GM23338 (cell line): ENCODE results near the gene THRB. TPM values are rescaled to one million over a fixed set of nuclear protein-coding genes. Genes with fewer than 3 reads are reported as not detected.

Experiments
- ATAC-seq: fragments of 200-7000 bp; cut with Tn5 transposase; 3 replicates; pipeline ENCODE4 v1.9.1; 2020
- DNase-seq: peaks from one replicate; pipeline ENCODE4 v3.0.0-alpha.2; 2015; ENCODE audit warnings: low spot score
- H2AFZ ChIP-seq: fragments of 200-600 bp; sonication (generic); 2 replicates; pipeline ENCODE4 v1.8.0; 2016; ENCODE audit warnings: antibody characterized with exemption, mild to moderate bottlenecking, moderate library complexity
- H3F3A ChIP-seq: fragments of 200-600 bp; sonication (generic); replicated peaks from 2 replicates; pipeline ENCODE4 v1.8.0; 2017; ENCODE audit warnings: antibody characterized with exemption, mixed run types, low read depth
- H3K27ac ChIP-seq: fragments of 200-600 bp; sonication (generic); 2 replicates; pipeline ENCODE4 v1.6.1; 2016; ENCODE audit warnings: low read depth
- H3K27me3 ChIP-seq: fragments of 200-600 bp; sonication (generic); 2 replicates; pipeline ENCODE4 v1.8.0; 2016; ENCODE audit warnings: mild to moderate bottlenecking, mixed run types, moderate library complexity; ENCODE audit not compliant: insufficient read depth
- H3K36me3 ChIP-seq: fragments of 200-600 bp; sonication (generic); 2 replicates; pipeline ENCODE4 v1.8.0; 2016; ENCODE audit warnings: mild to moderate bottlenecking; ENCODE audit not compliant: insufficient read depth
- H3K4me1 ChIP-seq: fragments of 200-600 bp; sonication (generic); 2 replicates; pipeline ENCODE4 v1.8.0; 2016; ENCODE audit warnings: mild to moderate bottlenecking, moderate library complexity; ENCODE audit not compliant: insufficient read depth
- H3K4me2 ChIP-seq: fragments of 200-600 bp; sonication (generic); 2 replicates; pipeline ENCODE4 v1.7.1; 2017; ENCODE audit warnings: mixed run types
- H3K4me3 ChIP-seq: fragments of 200-600 bp; sonication (generic); 2 replicates; pipeline ENCODE4 v1.6.1; 2016; ENCODE audit warnings: mixed run types
- H3K79me2 ChIP-seq: fragments of 200-600 bp; sonication (generic); replicated peaks from 2 replicates; pipeline ENCODE4 v1.8.0; 2017; ENCODE audit warnings: mild to moderate bottlenecking; ENCODE audit not compliant: insufficient read depth
- H3K9me2 ChIP-seq: fragments of 200-600 bp; sonication (generic); 2 replicates; pipeline ENCODE4 v1.8.0; 2017; ENCODE audit not compliant: insufficient read depth
- H4K20me1 ChIP-seq: fragments of 200-600 bp; sonication (generic); replicated peaks from 2 replicates; pipeline ENCODE4 v1.8.0; 2017; ENCODE audit warnings: mild to moderate bottlenecking; ENCODE audit not compliant: insufficient read depth
- H3K27ac Mint-ChIP-seq: 2 replicates; pipeline ENCODE4 v1.8.0; 2020; ENCODE audit warnings: inconsistent platforms, mild to moderate bottlenecking, moderate library complexity, mixed read lengths
- H3K27me3 Mint-ChIP-seq: 3 replicates; pipeline ENCODE4 v1.8.0; 2022; ENCODE audit warnings: low read depth, mild to moderate bottlenecking, moderate library complexity, mixed read lengths, inconsistent platforms; ENCODE audit not compliant: insufficient read depth, poor library complexity
- H3K36me3 Mint-ChIP-seq: 3 replicates; pipeline ENCODE4 v1.8.0; 2021; ENCODE audit warnings: low read depth, mild to moderate bottlenecking, inconsistent platforms, moderate library complexity, mixed read lengths
- H3K4me1 Mint-ChIP-seq: 3 replicates; pipeline ENCODE4 v1.8.0; 2020; ENCODE audit warnings: mild to moderate bottlenecking, inconsistent platforms, mixed read lengths
- H3K4me3 Mint-ChIP-seq: 3 replicates; pipeline ENCODE4 v1.8.0; 2021; ENCODE audit warnings: moderate library complexity, mild to moderate bottlenecking, inconsistent platforms, mixed read lengths
- H3K9me3 Mint-ChIP-seq: 3 replicates; pipeline ENCODE4 v1.8.0; 2020; ENCODE audit warnings: moderate library complexity, mild to moderate bottlenecking, inconsistent platforms, mixed read lengths
- CREB1 ChIP-seq: fragments of 250-450 bp; sonication (Bioruptor Pico); IDR thresholded peaks from 2 replicates; pipeline ENCODE4 v1.5.0; 2020; ENCODE audit warnings: low read depth, mild to moderate bottlenecking, moderate library complexity
- EZH2 ChIP-seq: fragments of 200-600 bp; sonication (generic); IDR thresholded peaks from one replicate; pipeline ENCODE4 v1.8.0; 2017; ENCODE audit warnings: antibody characterized with exemption, mild to moderate bottlenecking, low read depth; ENCODE audit not compliant: unreplicated experiment
- JUNB ChIP-seq: IDR thresholded peaks from one replicate; pipeline ENCODE4 v1.6.1; 2016; ENCODE audit warnings: antibody characterized with exemption; ENCODE audit not compliant: unreplicated experiment
- NANOG ChIP-seq: IDR thresholded peaks from 2 replicates; pipeline ENCODE4 v1.6.1; 2016; ENCODE audit warnings: antibody characterized with exemption, borderline replicate concordance
- STAT1 ChIP-seq: IDR thresholded peaks from one replicate; pipeline ENCODE4 v1.6.1; 2016; ENCODE audit warnings: antibody characterized with exemption; ENCODE audit not compliant: unreplicated experiment
- ZNF331 ChIP-seq: fragments of 250-450 bp; sonication (Bioruptor Pico); IDR thresholded peaks from 2 replicates; pipeline ENCODE4 v1.5.0; 2020; ENCODE audit warnings: low read depth, mild to moderate bottlenecking, moderate library complexity
- polyA plus RNA-seq: library from polyadenylated mRNA; unstranded; fragments of >200 nt; fragmentation: Nextera tagmentation; extraction: Ambion mirVana; gene quantifications from 2 replicates; pipeline ENCODE4 v1.2.1, GENCODE V29; 2016
- total RNA-seq: library from RNA; depleted of rRNA; stranded (reverse); fragments of >200 nt; shearing (Covaris generic); gene quantifications from 2 replicates; pipeline ENCODE4 v1.2.3, GENCODE V29; 2014
- TF ChIP-seq, protein P1 (sequence below): IDR thresholded peaks from one replicate; pipeline ENCODE4 v1.6.1; 2018; ENCODE audit warnings: antibody characterized with exemption; ENCODE audit not compliant: unreplicated experiment
- TF ChIP-seq, protein P2 (sequence below): fragments of 250-450 bp; sonication (Bioruptor Pico); IDR thresholded peaks from 2 replicates; pipeline ENCODE4 v1.5.0; 2020; ENCODE audit warnings: mild to moderate bottlenecking, moderate library complexity
- TF ChIP-seq, protein P3 (sequence below): IDR thresholded peaks from 2 replicates; pipeline ENCODE4 v1.6.1; 2016; ENCODE audit warnings: antibody characterized with exemption

The THRB gene
- total and polyA plus RNA-seq, 2 experiments from 2014 or later, result 1.7 to 3.2 TPM

DNA sequence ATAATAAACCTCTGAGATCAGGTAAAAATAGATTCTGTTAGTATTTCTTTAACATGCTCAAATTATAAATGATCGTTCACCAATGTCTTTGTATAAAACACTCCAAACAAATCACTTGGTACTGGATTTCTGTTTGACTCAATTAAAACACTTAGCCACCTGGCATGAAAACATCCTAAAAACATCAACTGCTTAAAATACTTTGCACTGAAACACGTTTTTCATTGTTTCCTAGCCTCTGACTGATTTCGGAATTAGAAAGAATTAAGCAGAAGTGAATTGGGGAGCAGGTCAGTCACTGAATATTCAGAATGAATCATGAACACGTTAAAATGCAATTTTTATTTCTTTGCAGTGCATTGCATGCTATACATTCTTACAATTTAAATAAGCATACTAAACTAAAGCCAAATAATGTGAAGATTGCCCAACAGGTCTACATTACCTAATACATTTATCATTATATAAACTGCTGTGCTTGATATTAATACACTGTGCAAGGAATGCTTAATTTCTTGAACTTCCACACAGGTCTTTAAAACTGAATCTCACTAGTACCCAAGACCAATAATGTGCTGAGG, 1.6 kb downstream of the THRB start:
- Histone ChIP-seq H3K4me1 (peaks cover 47% of the 10 kb centered on the region), H4K20me1 (no peaks in the 10 kb centered on the region), H3K27ac (no peak overlapping the region), H3K4me3 (peak overlapping the region; percentile 76), H3K27me3 (peaks cover 59% of the 10 kb centered on the region), H3K4me2 (peak overlapping the region; percentile 95), H3K36me3 (no peaks in the 10 kb centered on the region), H2AFZ (no peak overlapping the region), H3K9me2 (0 out of 2 replicates have a peak, but pooled peaks cover 4% of the 10 kb centered on the region), H3K79me2 (peaks cover 7% of the 10 kb centered on the region; the same call in 1 of the 2 replicates), H3F3A (peaks cover 6% of the 10 kb centered on the region; the same call in 1 of the 2 replicates)
- peak overlapping the region; percentile 86 for H3K4me3 Mint-ChIP-seq
- 0 out of 3 replicates have a peak, but pooled peaks cover 4% of the 10 kb centered on the region for H3K9me3 Mint-ChIP-seq
- H3K4me1 Mint-ChIP-seq, result peaks cover 45% of the 10 kb centered on the region
- no peaks in the 10 kb centered on the region for H3K36me3 Mint-ChIP-seq
- DNase-seq (no peak), ATAC-seq (no peak)
- no peak overlapping the region for H3K27ac Mint-ChIP-seq
- TF ChIP-seq CREB1 (CRISPR knock-in tag) (no peak), NANOG (peak; percentile 64; the same call in 1 of the 2 replicates)
- peaks cover 56% of the 10 kb centered on the region for H3K27me3 Mint-ChIP-seq

DNA sequence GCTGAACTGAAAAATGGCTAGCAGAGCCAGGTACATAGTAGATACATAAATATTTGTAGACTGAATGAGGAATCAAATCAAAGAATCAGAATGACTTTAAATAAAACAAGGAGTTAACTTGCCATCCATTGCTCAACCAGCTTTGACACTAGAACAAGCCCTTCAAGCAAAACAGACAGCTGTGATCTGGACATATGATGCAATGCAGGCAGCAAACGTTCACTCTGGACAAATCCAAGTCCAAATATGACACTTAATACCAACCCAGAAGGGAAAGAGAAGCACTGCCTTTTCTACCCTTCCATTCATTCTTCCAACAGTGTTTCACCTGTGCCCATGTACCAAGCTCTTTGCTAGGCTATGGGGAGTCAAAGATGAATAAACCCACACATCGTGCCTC, 4.5 kb downstream of the THRB start:
- H3K36me3 ChIP-seq, result no peaks in the 10 kb centered on the region
- H3K79me2 ChIP-seq, result peaks cover 7% of the 10 kb centered on the region; the same call in 1 of the 2 replicates
- no peaks in the 10 kb centered on the region for H3K9me2 ChIP-seq
- Mint-ChIP-seq H3K4me3 (no peak overlapping the region), H3K9me3 (no peaks in the 10 kb centered on the region), H3K27ac (no peak overlapping the region), H3K4me1 (peaks cover 21% of the 10 kb centered on the region), H3K27me3 (peaks cover 30% of the 10 kb centered on the region), H3K36me3 (no peaks in the 10 kb centered on the region)
- H3F3A ChIP-seq, result no peaks in the 10 kb centered on the region
- peaks cover 27% of the 10 kb centered on the region for H3K4me1 ChIP-seq
- H3K4me3 ChIP-seq, result no peak overlapping the region
- DNase-seq (no peak), ATAC-seq (no peak)
- no peak overlapping the region for H2AFZ ChIP-seq
- peaks cover 37% of the 10 kb centered on the region for H3K27me3 ChIP-seq
- no peaks in the 10 kb centered on the region for H4K20me1 ChIP-seq
- H3K27ac ChIP-seq, result no peak overlapping the region
- no peak overlapping the region for H3K4me2 ChIP-seq
- TF ChIP-seq EZH2 (no peak), STAT1 (no peak), ZNF331 (CRISPR knock-in tag) (no peak), JUNB (no peak)
- TF ChIP-seq, protein P1, sequence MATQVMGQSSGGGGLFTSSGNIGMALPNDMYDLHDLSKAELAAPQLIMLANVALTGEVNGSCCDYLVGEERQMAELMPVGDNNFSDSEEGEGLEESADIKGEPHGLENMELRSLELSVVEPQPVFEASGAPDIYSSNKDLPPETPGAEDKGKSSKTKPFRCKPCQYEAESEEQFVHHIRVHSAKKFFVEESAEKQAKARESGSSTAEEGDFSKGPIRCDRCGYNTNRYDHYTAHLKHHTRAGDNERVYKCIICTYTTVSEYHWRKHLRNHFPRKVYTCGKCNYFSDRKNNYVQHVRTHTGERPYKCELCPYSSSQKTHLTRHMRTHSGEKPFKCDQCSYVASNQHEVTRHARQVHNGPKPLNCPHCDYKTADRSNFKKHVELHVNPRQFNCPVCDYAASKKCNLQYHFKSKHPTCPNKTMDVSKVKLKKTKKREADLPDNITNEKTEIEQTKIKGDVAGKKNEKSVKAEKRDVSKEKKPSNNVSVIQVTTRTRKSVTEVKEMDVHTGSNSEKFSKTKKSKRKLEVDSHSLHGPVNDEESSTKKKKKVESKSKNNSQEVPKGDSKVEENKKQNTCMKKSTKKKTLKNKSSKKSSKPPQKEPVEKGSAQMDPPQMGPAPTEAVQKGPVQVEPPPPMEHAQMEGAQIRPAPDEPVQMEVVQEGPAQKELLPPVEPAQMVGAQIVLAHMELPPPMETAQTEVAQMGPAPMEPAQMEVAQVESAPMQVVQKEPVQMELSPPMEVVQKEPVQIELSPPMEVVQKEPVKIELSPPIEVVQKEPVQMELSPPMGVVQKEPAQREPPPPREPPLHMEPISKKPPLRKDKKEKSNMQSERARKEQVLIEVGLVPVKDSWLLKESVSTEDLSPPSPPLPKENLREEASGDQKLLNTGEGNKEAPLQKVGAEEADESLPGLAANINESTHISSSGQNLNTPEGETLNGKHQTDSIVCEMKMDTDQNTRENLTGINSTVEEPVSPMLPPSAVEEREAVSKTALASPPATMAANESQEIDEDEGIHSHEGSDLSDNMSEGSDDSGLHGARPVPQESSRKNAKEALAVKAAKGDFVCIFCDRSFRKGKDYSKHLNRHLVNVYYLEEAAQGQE, result no peak
- TF ChIP-seq, protein P2, sequence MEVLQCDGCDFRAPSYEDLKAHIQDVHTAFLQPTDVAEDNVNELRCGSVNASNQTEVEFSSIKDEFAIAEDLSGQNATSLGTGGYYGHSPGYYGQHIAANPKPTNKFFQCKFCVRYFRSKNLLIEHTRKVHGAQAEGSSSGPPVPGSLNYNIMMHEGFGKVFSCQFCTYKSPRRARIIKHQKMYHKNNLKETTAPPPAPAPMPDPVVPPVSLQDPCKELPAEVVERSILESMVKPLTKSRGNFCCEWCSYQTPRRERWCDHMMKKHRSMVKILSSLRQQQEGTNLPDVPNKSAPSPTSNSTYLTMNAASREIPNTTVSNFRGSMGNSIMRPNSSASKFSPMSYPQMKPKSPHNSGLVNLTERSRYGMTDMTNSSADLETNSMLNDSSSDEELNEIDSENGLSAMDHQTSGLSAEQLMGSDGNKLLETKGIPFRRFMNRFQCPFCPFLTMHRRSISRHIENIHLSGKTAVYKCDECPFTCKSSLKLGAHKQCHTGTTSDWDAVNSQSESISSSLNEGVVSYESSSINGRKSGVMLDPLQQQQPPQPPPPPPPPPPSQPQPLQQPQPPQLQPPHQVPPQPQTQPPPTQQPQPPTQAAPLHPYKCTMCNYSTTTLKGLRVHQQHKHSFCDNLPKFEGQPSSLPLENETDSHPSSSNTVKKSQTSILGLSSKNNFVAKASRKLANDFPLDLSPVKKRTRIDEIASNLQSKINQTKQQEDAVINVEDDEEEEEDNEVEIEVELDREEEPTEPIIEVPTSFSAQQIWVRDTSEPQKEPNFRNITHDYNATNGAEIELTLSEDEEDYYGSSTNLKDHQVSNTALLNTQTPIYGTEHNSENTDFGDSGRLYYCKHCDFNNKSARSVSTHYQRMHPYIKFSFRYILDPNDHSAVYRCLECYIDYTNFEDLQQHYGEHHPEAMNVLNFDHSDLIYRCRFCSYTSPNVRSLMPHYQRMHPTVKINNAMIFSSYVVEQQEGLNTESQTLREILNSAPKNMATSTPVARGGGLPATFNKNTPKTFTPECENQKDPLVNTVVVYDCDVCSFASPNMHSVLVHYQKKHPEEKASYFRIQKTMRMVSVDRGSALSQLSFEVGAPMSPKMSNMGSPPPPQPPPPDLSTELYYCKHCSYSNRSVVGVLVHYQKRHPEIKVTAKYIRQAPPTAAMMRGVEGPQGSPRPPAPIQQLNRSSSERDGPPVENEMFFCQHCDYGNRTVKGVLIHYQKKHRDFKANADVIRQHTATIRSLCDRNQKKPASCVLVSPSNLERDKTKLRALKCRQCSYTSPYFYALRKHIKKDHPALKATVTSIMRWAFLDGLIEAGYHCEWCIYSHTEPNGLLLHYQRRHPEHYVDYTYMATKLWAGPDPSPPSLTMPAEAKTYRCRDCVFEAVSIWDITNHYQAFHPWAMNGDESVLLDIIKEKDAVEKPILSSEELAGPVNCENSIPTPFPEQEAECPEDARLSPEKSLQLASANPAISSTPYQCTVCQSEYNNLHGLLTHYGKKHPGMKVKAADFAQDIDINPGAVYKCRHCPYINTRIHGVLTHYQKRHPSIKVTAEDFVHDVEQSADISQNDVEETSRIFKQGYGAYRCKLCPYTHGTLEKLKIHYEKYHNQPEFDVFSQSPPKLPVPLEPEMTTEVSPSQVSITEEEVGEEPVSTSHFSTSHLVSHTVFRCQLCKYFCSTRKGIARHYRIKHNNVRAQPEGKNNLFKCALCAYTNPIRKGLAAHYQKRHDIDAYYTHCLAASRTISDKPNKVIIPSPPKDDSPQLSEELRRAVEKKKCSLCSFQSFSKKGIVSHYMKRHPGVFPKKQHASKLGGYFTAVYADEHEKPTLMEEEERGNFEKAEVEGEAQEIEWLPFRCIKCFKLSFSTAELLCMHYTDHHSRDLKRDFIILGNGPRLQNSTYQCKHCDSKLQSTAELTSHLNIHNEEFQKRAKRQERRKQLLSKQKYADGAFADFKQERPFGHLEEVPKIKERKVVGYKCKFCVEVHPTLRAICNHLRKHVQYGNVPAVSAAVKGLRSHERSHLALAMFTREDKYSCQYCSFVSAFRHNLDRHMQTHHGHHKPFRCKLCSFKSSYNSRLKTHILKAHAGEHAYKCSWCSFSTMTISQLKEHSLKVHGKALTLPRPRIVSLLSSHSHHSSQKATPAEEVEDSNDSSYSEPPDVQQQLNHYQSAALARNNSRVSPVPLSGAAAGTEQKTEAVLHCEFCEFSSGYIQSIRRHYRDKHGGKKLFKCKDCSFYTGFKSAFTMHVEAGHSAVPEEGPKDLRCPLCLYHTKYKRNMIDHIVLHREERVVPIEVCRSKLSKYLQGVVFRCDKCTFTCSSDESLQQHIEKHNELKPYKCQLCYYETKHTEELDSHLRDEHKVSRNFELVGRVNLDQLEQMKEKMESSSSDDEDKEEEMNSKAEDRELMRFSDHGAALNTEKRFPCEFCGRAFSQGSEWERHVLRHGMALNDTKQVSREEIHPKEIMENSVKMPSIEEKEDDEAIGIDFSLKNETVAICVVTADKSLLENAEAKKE (CRISPR knock-in tag), result no peak
- TF ChIP-seq, protein P3, sequence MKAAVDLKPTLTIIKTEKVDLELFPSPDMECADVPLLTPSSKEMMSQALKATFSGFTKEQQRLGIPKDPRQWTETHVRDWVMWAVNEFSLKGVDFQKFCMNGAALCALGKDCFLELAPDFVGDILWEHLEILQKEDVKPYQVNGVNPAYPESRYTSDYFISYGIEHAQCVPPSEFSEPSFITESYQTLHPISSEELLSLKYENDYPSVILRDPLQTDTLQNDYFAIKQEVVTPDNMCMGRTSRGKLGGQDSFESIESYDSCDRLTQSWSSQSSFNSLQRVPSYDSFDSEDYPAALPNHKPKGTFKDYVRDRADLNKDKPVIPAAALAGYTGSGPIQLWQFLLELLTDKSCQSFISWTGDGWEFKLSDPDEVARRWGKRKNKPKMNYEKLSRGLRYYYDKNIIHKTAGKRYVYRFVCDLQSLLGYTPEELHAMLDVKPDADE, result no peak
